ENCODE data around the gene ACSBG1. TPM values are rescaled to one million over a fixed set of nuclear protein-coding genes. Genes with fewer than 3 reads are reported as not detected.

The ACSBG1 gene
- polyA plus RNA-seq, 1 donor (not counting 4 experiments of a cell fraction or from before 2014, with no cell fraction given), result 0.01 TPM

- no peak overlapping the region for H2AFZ ChIP-seq (ENCODE audit: control insufficient read depth, low read length)
- no peaks in the 10 kb centered on the region for H3K36me3 ChIP-seq (ENCODE audit: control insufficient read depth in 2 of 2, extremely low read depth in 1 of 2, insufficient read depth in 2 of 2, low read length in 2 of 2)
- no peak overlapping the region for H3K9ac ChIP-seq (ENCODE audit: control insufficient read depth, extremely low read depth, insufficient read depth, low read length)
- H3K27ac ChIP-seq (ENCODE audit: control insufficient read depth, insufficient read depth, low read length), result no peak overlapping the region
- no peaks in the 10 kb centered on the region for H3K27me3 ChIP-seq (ENCODE audit: control insufficient read depth, extremely low read depth, insufficient read depth, low read length)
- no peak overlapping the region for H3K4me3 ChIP-seq (ENCODE audit: control insufficient read depth in 2 of 3, extremely low read depth in 1 of 3, insufficient read depth in 2 of 3, low read depth in 1 of 3, low read length in 3 of 3)
- H3K9me3 ChIP-seq (ENCODE audit: control insufficient read depth, low read depth, low read length), result no peaks in the 10 kb centered on the region
- DNase-seq (ENCODE audit: low read depth, low spot score) (no peak), FAIRE-seq (no peak)
- no peaks in the 10 kb centered on the region for H3K9me1 ChIP-seq (ENCODE audit: control insufficient read depth, extremely low read depth, insufficient read depth, low read length)
- TF ChIP-seq CTCF (optimal IDR thresholded peaks at IDR 0.05 in 1 of 3, IDR thresholded peaks at IDR 0.05 in 1 of 3, conservative IDR thresholded peaks at IDR 0.05 in 1 of 3; ENCODE audit: extremely low read depth in 1 of 3, insufficient read depth in 2 of 3, low read length in 3 of 3), result no peak
- TF ChIP-seq EZH2 (IDR thresholded peaks at IDR 0.05; ENCODE audit: low read length), result no peak
- no peaks in the 10 kb centered on the region for H3K79me2 ChIP-seq (ENCODE audit: control insufficient read depth, insufficient read depth, low read length)
- no peak overlapping the region for H3K4me2 ChIP-seq (ENCODE audit: control insufficient read depth, extremely low read depth, insufficient read depth, low read depth, low read length)
- dilution Hi-C loops (cut with MboI; ENCODE audit: extremely low pct_ligation_motif_present, low sequenced_read_pairs), result no loop called here
- H4K20me1 ChIP-seq (ENCODE audit: control insufficient read depth, extremely low read depth, insufficient read depth, low read length), result no peaks in the 10 kb centered on the region
- no peaks in the 10 kb centered on the region for H3K4me1 ChIP-seq (ENCODE audit: control insufficient read depth, extremely low read depth, insufficient read depth, low read length)
These were observed 9.2 kb upstream of the ACSBG1 start for GRCh38 chr15:78243491-78243941.

GRCh38 chr15:78243058-78243457 lies 8.7 kb upstream of the ACSBG1 start:
- no peaks in the 10 kb centered on the region for H3K27me3 ChIP-seq (ENCODE audit: control insufficient read depth, extremely low read depth, insufficient read depth, low read length)

More at GRCh38 chr15:78243058-78243457, 8.7 kb upstream of the ACSBG1 start:
- H3K9ac ChIP-seq (ENCODE audit: control insufficient read depth, extremely low read depth, insufficient read depth, low read length), result no peak overlapping the region
- H3K9me1 ChIP-seq (ENCODE audit: control insufficient read depth, extremely low read depth, insufficient read depth, low read length), result no peaks in the 10 kb centered on the region
- no peaks in the 10 kb centered on the region for H3K9me3 ChIP-seq (ENCODE audit: control insufficient read depth, low read depth, low read length)
- H3K4me2 ChIP-seq (ENCODE audit: control insufficient read depth, extremely low read depth, insufficient read depth, low read depth, low read length), result no peak overlapping the region
- H2AFZ ChIP-seq (ENCODE audit: control insufficient read depth, low read length), result no peak overlapping the region
- no peak for FAIRE-seq
- H3K4me1 ChIP-seq (ENCODE audit: control insufficient read depth, extremely low read depth, insufficient read depth, low read length), result no peaks in the 10 kb centered on the region
- DNase-seq (ENCODE audit: low read depth, low spot score), result no peak
- no peak overlapping the region for H3K4me3 ChIP-seq (ENCODE audit: control insufficient read depth in 2 of 3, extremely low read depth in 1 of 3, insufficient read depth in 2 of 3, low read depth in 1 of 3, low read length in 3 of 3)
- dilution Hi-C loops (cut with MboI; ENCODE audit: extremely low pct_ligation_motif_present, low sequenced_read_pairs), result no loop called here
- TF ChIP-seq CTCF (optimal IDR thresholded peaks at IDR 0.05 in 1 of 3, IDR thresholded peaks at IDR 0.05 in 1 of 3, conservative IDR thresholded peaks at IDR 0.05 in 1 of 3; ENCODE audit: extremely low read depth in 1 of 3, insufficient read depth in 2 of 3, low read length in 3 of 3), result no peak
- no peak for TF ChIP-seq EZH2 (IDR thresholded peaks at IDR 0.05; ENCODE audit: low read length)
- H3K27ac ChIP-seq (ENCODE audit: control insufficient read depth, insufficient read depth, low read length), result no peak overlapping the region
- no peaks in the 10 kb centered on the region for H4K20me1 ChIP-seq (ENCODE audit: control insufficient read depth, extremely low read depth, insufficient read depth, low read length)
- no peaks in the 10 kb centered on the region for H3K79me2 ChIP-seq (ENCODE audit: control insufficient read depth, insufficient read depth, low read length)
- no peaks in the 10 kb centered on the region for H3K36me3 ChIP-seq (ENCODE audit: control insufficient read depth in 2 of 2, extremely low read depth in 1 of 2, insufficient read depth in 2 of 2, low read length in 2 of 2)

Data from keratinocyte (primary cell).